NCI-H2029 treated with DMSO at 0.1 percent for 48 hours (cell line): ENCODE results near the gene IL4R.
"Not testable (repeated sequence)": the region's sequence is repeated elsewhere in the genome, so short reads cannot be mapped to it uniquely, and the experiment has no call there.

Source experiments
- DNase-seq: peaks from one replicate; lab custom pipeline; 2025; lab: John Stamatoyannopoulos, UW

The IL4R gene

DNA sequence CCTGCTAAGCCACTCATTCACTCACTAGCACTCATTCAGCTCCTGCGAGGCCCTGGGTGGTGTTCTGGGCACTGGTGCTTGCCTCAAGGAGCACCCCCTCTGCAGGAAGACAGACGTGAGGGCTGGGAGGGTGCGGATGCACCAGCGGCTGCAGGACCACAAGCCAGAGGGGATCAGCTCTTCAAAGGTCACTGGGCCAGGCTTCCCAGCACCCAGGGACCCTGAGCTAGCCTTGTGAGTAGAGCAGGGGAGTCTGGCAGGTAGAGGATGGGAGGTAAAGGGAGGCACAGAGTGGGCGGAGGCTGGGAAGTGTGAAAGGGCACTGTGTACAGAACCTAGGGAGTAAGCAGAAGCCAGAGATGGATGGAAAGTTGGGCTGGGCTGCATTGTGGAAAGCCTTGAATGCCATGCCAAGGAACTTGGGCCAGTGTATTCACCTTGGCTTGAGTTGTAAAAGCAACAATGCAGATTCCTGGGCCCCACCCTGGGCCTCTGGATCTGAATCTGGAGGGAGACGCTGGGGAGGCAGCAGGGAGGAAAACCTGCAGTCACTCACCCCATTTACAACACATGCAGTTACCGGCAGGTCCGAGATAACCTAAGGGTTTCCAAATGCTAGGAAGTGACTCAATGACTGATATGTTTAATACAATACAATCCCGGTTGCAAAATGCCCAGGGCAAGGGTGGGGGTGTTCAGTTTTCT lies 1.7 kb downstream of the IL4R start:
- no peak for DNase-seq

DNA sequence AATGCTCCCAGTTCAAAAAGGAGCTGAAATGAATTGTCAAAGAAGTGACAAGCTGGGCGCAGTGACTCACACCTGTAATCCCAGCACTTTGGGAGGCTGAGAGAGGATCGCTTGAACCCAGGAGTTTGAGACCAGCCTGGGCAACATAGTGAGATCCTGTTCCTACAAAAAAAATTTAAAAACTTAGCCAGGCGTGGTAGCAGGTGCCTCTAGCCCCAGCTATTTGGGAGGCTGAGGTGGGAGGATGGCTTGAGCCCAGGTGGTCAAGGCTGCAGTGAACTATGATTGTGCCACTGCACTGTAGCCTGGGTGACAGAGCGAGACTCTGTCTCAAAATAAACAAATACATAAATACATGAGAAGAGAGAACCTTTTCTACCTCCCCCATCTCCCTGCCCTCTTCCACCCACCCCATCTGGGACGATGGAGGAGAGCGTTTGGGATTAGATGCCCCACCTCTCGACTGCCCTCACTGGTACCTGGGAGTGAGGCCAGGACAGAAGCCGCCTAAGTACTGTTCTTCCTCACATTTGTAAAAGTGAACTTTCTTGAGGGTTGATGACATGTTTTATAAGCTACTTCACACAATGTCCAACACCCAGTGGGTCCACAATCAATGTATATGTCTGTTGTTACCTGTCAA lies 2.4 kb downstream of the IL4R start:
- no peak for DNase-seq

DNA sequence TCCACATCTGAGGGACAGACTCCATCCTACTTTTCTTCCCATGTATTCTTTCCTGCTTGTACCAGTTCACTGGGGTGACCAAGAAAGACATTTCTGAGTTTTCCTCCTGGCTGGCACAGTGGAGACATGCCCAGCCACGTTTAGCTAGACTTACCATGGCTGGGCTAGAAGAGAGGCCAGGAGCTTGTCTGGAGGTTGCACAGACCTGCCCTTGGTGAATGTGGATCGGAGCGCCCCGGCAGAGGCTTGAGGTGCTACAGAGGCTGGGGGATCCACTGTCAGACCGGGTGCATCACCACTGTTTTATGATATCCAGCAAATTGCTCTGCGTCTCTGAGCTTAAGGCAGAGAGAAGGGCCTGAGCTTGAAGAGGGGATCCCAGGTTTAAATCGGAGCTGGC lies 3.5 kb downstream of the IL4R start:
- no peak for DNase-seq

DNA sequence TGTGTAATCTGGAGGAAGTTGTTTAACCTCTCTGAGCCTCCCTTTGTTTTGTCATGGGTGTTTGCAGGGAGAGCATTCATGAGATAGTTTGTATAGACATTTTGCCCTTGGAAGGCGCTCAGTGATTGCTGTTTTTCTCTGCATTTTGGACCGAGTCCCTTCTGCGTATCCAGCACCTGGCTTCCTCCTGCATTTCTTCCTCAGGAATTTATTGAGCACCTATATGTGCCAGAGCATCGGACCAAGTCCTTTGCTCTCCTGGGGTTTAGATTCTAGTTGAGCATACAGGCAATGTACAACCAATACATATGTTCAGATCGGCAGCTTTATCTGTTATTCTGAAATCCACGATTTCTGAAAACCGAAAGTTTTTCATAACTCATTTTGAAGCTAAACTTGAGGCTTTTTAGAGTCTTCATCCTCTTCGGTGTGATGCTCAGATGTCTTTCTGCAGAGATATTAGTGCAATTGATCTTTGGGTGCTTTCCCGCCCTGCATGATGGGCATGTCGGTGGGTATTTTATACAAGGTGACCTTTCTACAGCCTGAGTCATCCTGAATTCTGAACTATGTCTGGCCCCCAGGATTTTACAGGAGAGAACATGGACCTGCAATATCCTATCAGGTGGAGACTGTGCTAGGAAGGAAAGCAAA lies 4.1 kb downstream of the IL4R start:
- DNase-seq = no peak

DNA sequence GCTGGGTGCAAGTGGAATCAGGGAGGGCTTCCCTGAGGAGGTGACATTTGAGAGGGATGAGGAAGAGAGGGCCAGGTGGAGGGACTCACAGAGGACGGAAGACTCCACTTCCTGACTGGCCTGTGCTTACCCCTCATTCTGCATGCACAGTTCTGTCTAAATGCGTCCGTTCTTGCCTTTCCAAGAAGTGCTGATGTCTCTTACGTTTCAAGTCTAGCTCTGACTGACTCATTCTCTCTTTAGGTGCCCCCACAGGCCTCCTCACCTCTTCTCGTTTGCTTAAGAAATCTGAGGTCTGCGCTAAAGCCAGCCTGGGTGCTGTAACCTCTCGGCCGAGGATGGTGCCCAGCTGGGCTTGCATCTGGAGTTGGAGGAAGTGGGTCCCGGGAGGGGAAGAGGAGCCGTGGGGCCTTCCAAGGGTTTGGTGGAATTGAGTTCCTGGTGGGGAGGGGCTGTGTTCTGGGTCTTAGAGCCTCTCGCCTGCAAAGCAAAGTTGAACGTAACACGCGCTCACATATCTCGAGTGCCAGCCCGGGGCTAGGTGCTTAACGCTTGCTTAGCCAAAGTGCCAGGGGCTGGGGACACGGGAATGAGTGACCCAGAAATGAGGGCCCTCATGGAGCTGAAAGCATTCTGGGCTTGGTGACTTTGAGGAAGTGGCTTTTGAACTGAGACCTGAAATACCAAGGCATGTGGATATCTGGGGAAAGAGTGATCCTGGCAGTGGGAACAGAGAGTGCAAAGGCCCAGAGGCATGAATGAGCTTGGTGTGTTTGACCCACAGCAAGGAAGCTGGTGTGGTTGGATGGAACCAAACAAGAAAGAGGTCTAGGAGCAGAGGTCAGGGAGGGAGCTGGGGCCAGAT lies 4.8 kb downstream of the IL4R start:
- DNase-seq = no peak

DNA sequence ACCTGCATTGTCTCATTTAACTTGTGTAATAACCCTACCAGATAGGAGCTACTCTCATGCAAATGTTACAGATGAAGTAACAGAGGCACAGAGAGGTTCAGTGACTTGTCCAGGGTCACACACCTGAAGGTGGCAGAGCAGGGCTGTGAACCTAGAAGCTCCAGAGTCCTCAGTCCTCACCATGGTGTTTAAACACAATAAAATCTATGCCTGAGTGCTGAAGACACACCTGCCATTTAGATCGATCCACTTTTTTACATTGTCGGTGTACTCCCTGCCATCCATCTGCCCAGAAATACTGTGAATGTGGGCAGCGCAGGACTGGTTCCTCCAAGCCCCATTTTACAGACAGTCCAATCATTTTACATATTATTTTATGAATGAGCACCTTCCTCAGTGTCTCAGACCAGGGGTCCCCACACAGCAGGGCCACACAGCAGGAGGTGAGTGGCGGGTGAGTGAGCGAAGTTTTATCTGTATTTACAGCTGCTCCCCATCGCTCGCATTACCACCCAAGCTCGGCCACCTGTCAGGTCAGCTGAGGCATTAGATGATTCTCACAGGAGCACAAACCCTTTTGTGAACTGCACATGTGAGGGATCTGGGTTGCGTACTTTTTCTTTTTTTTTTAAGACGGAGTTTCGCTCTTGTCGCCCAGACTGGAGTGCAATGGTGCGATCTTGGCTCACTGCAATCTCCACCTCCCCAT lies 5.6 kb downstream of the IL4R start:
- DNase-seq = no peak

DNA sequence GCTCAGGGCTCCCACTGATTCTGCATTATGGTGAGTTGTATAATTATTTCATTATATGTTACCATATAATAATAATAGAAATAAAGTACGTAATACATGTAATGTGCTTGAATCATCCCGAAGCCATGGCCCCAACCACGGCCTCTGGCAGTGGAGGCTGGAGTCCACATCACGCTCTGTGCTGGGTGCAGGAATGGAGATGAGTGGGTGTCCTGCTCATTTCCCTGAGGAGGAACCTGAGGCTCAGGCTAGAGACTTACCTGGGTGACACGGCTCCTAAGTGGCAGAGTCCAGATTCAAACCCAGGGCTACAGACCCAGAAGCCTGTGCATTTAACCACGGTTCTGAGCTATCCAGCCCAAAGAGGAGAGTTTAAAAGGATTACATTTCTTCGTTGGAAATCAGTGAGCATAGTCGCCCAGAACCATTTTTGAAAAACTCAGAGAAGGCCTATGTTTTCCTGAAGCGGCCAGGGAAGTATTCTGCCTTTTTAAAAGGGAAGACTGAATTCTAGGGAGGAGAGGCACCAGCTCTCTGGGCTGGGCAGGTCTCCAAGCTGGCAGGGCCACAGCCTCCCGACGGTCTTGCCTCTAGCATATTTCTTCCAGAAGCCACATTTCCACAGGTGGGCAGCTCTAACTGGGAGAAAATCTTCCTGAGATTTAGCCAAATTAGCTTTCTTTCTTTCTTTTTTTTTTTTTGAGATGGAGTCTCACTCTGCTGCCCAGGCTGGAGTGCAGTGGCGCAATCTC lies 6.7 kb downstream of the IL4R start:
- DNase-seq = no peak

DNA sequence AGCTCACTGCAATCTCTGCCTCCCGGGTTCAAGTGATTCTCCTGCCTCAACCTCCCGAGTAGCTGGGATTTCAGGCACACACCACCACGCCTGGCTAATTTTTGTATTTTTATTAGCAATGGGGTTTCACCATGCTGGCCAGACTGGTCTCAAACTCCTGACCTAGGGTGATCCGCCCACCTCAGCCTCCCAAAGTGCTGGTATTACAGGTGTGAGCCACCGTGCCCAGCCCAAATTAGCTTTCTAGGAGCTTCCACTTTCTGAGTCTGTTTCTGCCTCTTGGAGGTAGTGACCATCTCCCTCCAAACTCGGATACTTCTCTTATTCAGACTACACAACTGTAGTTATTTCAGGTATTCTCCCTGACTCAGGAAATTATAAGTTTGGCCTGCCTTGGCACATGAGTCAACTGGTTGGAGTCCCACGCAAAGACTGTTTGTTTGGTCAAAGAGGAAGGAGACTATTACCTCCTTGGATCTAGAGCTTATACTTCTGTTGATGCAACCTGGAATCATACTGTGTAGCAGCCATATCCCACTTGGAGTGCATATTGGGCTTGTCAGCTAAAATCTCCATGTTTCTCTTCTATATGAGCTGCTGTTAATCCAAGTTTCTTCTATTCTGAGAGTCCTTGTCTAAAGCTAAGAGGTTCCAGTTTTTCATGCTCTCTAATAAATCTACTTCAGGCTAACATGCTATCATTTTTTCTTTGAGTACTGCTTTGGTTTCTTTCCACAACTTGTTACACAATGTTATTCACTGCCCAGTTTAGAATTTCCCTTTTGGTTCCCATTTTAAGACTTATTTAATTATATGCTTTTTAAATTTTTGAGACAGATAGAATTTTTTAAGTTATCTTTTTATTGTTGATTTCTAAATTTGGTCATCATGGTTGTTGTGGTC lies 7.5 kb downstream of the IL4R start:
- DNase-seq = no peak

DNA sequence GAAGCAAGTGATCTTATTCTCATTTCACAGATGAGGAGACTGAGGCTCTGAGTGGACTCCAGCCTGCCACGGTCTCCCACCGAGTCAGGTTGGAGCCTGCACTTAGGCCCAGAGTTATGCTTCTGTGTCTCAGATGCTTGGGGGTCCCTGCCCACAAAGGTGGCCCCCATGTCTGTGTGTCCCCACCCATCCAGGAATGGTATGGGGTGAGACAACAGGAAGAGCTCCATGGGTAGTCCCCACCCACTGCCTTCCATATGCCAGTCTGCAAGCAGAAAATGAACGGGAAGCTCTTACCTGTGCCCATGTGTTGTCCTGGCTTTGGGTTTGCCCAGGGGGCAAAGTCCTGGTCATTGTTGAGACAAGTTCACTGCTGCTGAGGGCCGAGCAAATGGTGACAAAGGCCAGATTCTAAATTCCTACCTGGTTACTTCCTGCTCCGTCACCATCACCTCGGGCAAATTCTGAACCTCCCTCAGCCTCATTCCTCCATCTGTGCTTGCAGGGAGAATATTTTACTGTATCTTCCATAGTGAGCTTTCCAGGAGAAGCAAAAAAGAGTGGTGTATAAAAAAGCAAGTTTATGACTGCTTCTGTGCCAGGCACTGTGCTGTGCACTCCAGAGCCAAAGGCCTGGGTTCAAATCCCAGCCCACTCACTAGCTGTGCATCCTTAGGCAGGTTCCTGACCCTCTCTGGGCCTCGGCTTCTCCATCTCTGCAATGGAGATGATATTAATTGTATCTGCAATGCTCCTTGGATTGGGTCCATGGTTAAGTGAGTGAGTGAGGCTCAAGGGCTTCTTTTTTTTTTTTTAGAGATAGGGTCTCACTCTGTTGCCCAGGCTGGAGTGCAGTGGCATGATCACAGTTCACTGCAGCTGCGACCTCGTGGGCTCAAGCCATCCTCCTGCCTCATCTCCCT lies 9.3 kb downstream of the IL4R start:
- DNase-seq = no peak

DNA sequence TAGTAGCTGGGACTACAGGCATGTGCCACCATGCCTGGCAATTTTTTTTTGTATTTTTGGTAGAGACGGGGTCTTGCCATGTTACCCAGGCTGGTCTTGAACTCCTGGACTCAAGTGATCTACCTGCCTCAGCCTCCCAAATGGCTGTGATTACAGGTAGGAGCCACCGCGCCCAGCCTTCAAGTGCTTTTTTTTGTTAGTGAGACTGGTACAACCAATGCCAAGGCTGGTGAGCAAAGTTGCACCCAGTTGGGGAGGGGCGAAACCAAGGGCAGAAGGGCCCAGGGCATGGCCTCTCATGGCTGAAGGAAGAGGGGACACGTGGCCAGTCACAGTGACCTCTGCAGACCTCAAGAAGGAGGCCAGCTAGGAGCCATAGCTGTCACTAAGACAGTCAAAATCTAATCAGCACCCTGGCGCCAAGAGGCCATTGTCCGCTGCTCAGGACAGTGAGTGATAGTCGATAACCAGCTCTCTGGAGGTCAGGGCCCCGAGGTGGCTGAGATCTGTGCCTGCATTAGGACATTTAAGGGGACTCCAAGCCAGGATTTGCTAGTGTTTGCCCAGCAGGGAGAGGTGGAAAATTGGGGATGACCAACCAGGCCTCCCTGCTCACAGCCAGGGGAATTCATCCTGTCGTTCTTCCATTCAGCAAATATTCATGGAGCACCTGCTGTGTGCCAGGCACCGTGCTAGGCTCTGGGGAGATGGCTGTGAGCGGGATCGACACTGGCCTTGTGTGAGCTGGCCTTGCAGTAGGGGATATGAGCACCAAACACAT lies 10.2 kb downstream of the IL4R start:
- DNase-seq = no peak

DNA sequence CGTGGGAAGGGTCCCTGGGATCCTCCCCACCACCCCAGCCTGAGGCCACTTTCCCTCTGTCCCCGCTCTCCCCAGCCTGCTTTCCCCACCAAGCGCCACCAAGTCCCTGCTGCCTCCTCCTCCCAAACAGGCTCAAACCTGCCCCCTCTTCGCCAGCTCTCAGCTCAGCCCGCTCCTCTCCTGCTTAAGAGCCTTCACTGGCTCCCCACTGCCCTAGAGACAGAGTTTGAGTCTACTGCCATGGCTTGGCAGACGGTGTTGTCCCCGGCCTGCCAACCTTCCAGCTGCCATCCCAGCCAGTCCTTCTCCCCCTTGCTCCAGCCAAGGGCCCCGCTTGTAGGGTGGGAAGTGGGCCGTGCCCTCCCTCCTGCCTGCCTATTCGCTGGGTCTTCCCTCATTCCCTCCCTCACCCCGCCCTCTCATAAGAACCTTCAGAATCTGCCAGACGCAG lies 11.1 kb downstream of the IL4R start:
- DNase-seq = no peak

DNA sequence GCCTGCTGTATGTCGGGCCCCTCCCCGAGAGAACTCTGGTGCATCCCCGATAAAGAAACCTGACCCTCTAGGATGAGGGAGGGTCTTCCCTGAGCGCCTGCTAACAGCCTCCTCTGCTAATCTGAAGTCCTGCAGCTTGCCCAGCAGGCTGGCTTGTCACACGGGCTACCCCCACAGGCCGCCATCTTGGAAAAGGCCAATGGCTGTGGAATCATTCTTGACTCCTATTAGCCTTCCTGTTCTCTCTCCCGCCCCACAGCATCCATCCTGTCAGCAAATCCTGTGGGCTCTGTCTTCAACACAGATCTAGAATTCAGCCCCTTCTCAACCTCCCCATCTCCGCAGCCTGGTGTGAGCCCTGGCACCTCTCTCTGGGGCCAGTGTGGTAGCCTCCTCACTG lies 12.0 kb downstream of the IL4R start:
- no peak for DNase-seq

DNA sequence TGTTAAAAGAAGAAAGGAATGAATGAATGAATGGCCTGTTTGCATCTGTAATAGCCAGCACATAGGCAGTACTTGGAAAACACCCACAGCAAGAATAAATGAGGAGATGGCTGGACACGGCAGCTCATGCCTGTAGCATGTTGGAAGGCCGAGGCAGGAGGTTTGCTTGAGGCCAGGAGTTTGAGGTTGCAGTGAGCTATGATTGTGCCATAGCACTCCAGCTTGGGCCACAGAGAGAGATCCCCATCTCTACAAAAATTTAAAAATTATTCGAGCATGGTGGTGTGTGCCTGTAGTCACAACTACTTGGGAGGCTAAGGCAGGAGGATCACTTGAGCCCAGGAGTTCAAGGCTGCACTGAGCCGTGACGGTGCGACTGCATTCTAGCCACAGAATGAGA lies 12.5 kb downstream of the IL4R start:
- no peak for DNase-seq

DNA sequence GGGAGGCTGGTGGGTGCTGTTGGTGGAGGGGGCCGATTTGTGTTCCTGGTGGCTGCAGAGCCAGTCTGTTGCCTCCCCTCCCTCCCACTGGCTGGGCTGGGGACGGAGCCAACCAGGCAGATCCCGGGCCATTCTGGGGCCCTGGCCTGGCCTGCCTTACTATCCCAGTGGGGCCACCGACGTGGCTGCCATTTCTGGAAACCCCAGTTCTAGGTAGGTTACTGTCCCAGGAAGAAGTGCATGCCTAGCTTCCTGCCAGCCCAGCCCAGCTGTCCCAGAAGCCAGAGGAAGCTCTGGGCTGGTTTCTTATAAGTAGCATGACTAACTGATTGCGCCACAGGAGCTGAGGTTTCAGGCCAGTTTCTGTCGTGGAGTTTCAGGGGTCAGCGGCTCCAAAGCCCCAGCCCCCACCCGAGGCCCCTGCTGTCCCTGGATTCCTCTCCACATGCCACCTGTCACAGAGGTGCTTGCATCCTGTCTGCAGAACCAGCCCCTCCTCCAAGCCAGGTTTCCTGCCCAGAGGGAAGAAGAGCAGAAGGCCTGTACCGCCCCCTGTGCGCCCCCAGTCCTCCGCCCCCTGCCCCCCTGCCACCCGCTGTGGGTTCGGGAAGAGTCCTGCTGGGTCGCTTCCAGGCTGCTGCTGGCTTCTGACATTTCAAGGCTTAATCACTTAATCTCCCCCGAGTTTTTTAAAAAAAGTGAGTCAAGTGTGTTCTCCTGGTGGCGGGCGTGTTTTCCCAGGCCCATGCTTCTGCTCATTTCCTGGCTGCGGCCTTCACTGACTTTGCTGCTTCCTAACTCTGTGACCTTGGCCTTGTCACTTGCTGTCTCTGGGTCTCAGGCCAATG lies 13.2 kb downstream of the IL4R start:
- no peak for DNase-seq

DNA sequence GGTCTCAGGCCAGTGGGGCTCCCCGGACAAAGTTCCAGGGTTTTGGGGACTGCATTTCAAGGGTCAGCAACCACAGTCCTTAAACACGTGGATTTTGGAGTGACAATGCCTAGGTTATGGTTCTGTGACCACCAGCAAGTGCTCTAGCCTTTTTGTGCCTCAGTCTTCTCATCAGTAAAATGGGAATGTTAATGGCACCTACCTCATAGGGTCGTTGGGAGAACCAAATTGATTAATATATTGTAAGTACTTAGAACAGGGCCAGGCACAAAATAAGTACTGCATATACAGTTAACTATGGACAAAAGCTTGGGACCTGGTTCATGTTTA lies 13.8 kb downstream of the IL4R start:
- DNase-seq = no peak

DNA sequence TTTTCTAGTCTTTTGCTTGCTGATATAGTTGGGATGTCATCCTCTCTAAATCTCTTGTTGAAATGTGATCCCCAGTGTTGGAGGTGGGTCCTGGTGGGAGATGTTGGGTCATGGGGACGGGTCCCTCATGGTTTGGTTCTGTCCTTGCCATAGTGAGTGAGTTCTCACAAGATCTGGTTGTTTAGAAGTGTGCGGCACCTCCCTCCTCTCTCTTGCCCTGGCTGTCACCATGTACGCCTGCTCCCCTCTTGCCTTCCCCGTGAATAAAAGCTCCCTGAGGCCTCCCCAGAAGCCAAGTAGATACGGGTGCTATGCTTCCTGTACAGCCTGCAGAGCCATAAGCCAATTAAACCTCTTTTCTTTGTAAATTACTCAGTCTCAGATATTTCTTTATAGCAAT lies 15.2 kb downstream of the IL4R start:
- no peak for DNase-seq

DNA sequence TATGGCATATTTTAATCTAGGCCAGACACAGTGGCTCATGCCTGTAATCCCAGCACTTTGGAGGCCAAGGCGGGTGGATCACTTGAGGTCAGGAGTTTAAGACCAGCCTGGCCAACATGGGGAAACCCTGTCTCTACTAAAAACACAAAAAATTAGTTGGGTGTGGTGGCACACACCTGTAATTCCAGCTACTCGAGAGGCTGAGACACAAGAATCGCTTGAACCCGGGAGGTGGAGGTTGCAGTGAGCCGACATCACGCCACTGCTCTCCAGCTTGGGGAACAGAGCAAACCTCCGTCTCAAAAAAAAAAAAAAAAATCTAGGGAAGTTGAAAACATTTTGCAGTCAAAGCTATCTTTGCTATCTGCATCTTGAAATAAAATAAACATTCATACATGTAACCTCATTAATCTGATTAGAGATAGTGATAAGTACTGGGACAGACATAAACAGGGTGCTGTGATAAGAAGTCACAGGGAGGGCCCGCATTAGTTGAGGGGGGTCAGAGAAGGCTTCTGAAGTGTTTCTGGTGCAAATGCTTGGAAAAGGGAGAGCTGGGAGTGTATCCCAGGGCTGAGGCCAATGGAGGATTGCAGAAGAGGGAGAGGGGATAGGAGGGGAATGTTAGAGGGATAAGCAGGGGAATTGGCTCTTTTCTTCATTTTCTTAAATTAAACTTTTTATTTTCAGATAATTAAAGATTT lies 15.8 kb downstream of the IL4R start:
- DNase-seq = not testable (repeated sequence)
